ENCODE results near the gene MDFIC.

DNA sequence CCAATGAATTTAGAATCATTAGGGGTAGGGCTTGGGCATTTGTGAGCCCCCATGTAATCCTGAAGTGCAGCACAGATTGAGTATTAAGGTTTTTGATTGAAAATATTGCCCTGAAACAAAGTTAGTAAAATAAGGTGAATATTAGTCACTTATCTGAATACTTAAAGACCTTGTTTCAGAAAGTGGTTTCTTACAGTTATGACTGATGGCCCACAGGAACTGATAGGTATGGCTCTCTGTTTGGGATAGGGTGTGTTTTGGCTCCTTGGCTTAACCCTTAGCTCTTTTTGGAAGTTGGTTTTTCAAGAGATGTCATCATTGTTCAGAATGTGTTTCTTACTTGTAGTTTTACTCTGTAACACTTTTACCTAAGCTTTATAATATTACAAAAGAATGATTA, 34.8 kb downstream of the MDFIC start:
- TF ChIP-seq, protein P1, sequence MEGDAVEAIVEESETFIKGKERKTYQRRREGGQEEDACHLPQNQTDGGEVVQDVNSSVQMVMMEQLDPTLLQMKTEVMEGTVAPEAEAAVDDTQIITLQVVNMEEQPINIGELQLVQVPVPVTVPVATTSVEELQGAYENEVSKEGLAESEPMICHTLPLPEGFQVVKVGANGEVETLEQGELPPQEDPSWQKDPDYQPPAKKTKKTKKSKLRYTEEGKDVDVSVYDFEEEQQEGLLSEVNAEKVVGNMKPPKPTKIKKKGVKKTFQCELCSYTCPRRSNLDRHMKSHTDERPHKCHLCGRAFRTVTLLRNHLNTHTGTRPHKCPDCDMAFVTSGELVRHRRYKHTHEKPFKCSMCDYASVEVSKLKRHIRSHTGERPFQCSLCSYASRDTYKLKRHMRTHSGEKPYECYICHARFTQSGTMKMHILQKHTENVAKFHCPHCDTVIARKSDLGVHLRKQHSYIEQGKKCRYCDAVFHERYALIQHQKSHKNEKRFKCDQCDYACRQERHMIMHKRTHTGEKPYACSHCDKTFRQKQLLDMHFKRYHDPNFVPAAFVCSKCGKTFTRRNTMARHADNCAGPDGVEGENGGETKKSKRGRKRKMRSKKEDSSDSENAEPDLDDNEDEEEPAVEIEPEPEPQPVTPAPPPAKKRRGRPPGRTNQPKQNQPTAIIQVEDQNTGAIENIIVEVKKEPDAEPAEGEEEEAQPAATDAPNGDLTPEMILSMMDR (IDR thresholded peaks at IDR 0.05; ENCODE audit: low read depth, low read length): no peak
- no peak for TF ChIP-seq POLR2A (IDR thresholded peaks at IDR 0.05; ENCODE audit: extremely low read depth, insufficient read length)

Data from NB4 (cell line).